BLaER1 treated with 17β-estradiol and CSF1 and Interleukin-3, amounts not matched to agents 10 nM and 100 nM (cell line): ENCODE data around the gene RNF181.
A peak's percentile ranks its signal among the peaks of the same experiment; 100 is the strongest.
"Not testable (repeated sequence)": the region's sequence is repeated elsewhere in the genome, so short reads cannot be mapped to it uniquely, and the experiment has no call there.

Experiments
- H3K27ac ChIP-seq, 11 experiments: shearing (Covaris generic); formaldehyde crosslinking; 2 replicates each; pipeline ENCODE4 v1.8.1; 2022
- H3K27me3 ChIP-seq, 11 experiments: shearing (Covaris generic); formaldehyde crosslinking; 2 replicates each; pipeline ENCODE4 v1.8.1; 2022
- H3K36me3 ChIP-seq, 11 experiments: shearing (Covaris generic); formaldehyde crosslinking; 2 replicates each; pipeline ENCODE4 v1.8.1; 2022
- H3K4me1 ChIP-seq, 10 experiments: shearing (Covaris generic); formaldehyde crosslinking; 2 replicates each; pipeline ENCODE4 v1.8.1; 2022
- H3K4me2 ChIP-seq, 11 experiments: shearing (Covaris generic); formaldehyde crosslinking; 2 replicates each; pipeline ENCODE4 v1.8.1; 2022
- H3K4me3 ChIP-seq, 10 experiments: shearing (Covaris generic); formaldehyde crosslinking; 2 replicates each; pipeline ENCODE4 v1.8.1; 2022
- H3K9ac ChIP-seq, 11 experiments: shearing (Covaris generic); formaldehyde crosslinking; 2 replicates each; pipeline ENCODE4 v1.8.1; 2022
- H3K9me3 ChIP-seq, 11 experiments: shearing (Covaris generic); formaldehyde crosslinking; replicated peaks in 1 of 11; 2 replicates each; pipeline ENCODE4 v1.8.1; 2022
- H4K20me1 ChIP-seq, 11 experiments: shearing (Covaris generic); formaldehyde crosslinking; 2 replicates each; pipeline ENCODE4 v1.8.1; 2022
- Cebpa-rat ChIP-seq, 11 experiments: shearing (Covaris generic); IDR thresholded peaks; 2 replicates each; pipeline ENCODE4 v1.8.1; 2022

Gene RNF181

GRCh38 chr2:85588645-85589044 is 6.9 kb upstream of the RNF181 start:
- H3K27ac ChIP-seq = peak overlapping the region; percentile 51 to 96 (median 85); a peak in 20 of 22 replicates
- H3K4me1 ChIP-seq = peaks cover 69 to 97% (median 77%) of the 10 kb centered on the region in 10 experiments
- H3K27me3 ChIP-seq = no peaks in the 10 kb centered on the region

GRCh38 chr2:85589181-85589580 is 6.4 kb upstream of the RNF181 start:
- Histone ChIP-seq H3K4me1 (peaks cover 67 to 95% (median 75%) of the 10 kb centered on the region in 10 experiments), H3K27me3 (no peaks in the 10 kb centered on the region), H3K4me2 (peak overlapping the region; percentile 89 to 100 (median 97)), H4K20me1 (no peaks in the 10 kb centered on the region), H3K9me3 (no peaks in the 10 kb centered on the region), H3K27ac (peak overlapping the region in 9 of 11 experiments; percentile 76 to 96 (median 93); a peak in 17 of 22 replicates), H3K9ac (peak overlapping the region in 7 of 11 experiments; percentile 65 to 95 (median 69); a peak in 12 of 22 replicates), H3K36me3 (peaks cover 5 to 32% (median 13%) of the 10 kb centered on the region in 11 experiments; a peak in 16 of 22 replicates), H3K4me3 (peak overlapping the region in 1 of 10 experiments; percentile 6; a peak in 1 of 20 replicates)
- TF ChIP-seq Cebpa-rat (IDR thresholded peaks at IDR 0.05) = no peak

More at GRCh38 chr2:85588645-85589044, 6.9 kb upstream of the RNF181 start:
- H4K20me1 ChIP-seq = no peaks in the 10 kb centered on the region
- peak overlapping the region in 5 of 10 experiments; percentile 12 to 54 (median 35); a peak in 7 of 20 replicates for H3K4me3 ChIP-seq
- H3K9me3 ChIP-seq = no peaks in the 10 kb centered on the region
- peak overlapping the region; percentile 58 to 95 (median 68); a peak in 19 of 22 replicates for H3K9ac ChIP-seq
- peak overlapping the region; percentile 89 to 100 (median 97) for H3K4me2 ChIP-seq
- TF ChIP-seq Cebpa-rat (IDR thresholded peaks at IDR 0.05) = no peak
- H3K36me3 ChIP-seq = peaks cover 5 to 30% (median 13%) of the 10 kb centered on the region in 11 experiments; a peak in 16 of 22 replicates

- peak overlapping the region in 9 of 11 experiments; percentile 2 to 64 (median 34); a peak in 11 of 22 replicates for H3K9ac ChIP-seq
- no peak for TF ChIP-seq Cebpa-rat (IDR thresholded peaks at IDR 0.05)
- peak overlapping the region; percentile 24 to 100 (median 97); a peak in 21 of 22 replicates for H3K4me2 ChIP-seq
- no peaks in the 10 kb centered on the region for H3K9me3 ChIP-seq
- H3K4me3 ChIP-seq = peak overlapping the region in 5 of 10 experiments; percentile 9 to 33 (median 21); a peak in 4 of 20 replicates
- H3K36me3 ChIP-seq = peaks cover 5 to 32% (median 13%) of the 10 kb centered on the region in 11 experiments; a peak in 16 of 22 replicates
- no peaks in the 10 kb centered on the region for H4K20me1 ChIP-seq
- H3K27ac ChIP-seq = peak overlapping the region in 10 of 11 experiments; percentile 4 to 95 (median 56); a peak in 15 of 22 replicates
- peaks cover 68 to 93% (median 76%) of the 10 kb centered on the region in 10 experiments for H3K4me1 ChIP-seq
- no peaks in the 10 kb centered on the region for H3K27me3 ChIP-seq
These were observed 5.4 kb upstream of the RNF181 start for GRCh38 chr2:85589982-85590791.

DNA sequence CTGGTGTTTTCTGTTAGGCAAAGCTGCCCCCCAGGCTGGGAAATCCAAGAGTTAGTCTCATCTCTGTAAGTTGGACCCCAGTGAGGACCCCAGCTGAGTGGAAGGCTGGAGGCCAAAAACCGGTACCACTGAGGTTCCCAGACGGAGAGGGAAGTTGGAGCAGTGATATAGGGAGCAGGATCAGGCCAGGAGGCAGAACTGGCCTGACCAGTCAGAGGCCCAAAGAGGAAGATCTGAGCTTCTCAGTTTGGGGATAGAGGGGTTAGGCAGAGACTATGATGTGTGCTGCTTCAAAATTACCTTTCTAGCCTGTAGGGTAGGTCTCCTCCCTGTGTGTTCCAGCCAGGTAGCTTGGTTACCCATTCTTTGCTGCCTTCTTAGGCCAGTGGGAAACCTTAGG is 4.6 kb upstream of the RNF181 start:
- Histone ChIP-seq H3K27ac (peak overlapping the region in 9 of 11 experiments; percentile 4 to 95 (median 56); a peak in 16 of 22 replicates), H3K4me1 (peaks cover 61 to 86% (median 68%) of the 10 kb centered on the region in 10 experiments), H3K4me2 (peak overlapping the region; percentile 24 to 100 (median 97); a peak in 21 of 22 replicates), H3K4me3 (peak overlapping the region in 4 of 10 experiments; percentile 9 to 33 (median 21); a peak in 4 of 20 replicates), H3K9ac (peak overlapping the region in 10 of 11 experiments; percentile 2 to 64 (median 41); a peak in 14 of 22 replicates), H3K27me3 (no peaks in the 10 kb centered on the region), H3K9me3 (no peaks in the 10 kb centered on the region), H4K20me1 (peaks cover 0 to 3% (median 0%) of the 10 kb centered on the region in 11 experiments; a peak in 4 of 22 replicates), H3K36me3 (peaks cover 5 to 32% (median 13%) of the 10 kb centered on the region in 11 experiments; a peak in 16 of 22 replicates)
- no peak for TF ChIP-seq Cebpa-rat (IDR thresholded peaks at IDR 0.05)

GRCh38 chr2:85591563-85591962 is 4.0 kb upstream of the RNF181 start:
- TF ChIP-seq Cebpa-rat (IDR thresholded peaks at IDR 0.05) = no peak
- H3K36me3 ChIP-seq = peaks cover 6 to 34% (median 14%) of the 10 kb centered on the region in 11 experiments; a peak in 21 of 22 replicates
- no peaks in the 10 kb centered on the region for H3K9me3 ChIP-seq
- 0 out of 20 replicates have a peak overlapping the region, but pooled peaks of 1 of the 10 experiments have one; percentile 21 for H3K4me3 ChIP-seq
- no peaks in the 10 kb centered on the region for H3K27me3 ChIP-seq
- peak overlapping the region in 2 of 11 experiments; percentile 52 to 64; a peak in 4 of 22 replicates for H3K9ac ChIP-seq
- H3K4me1 ChIP-seq = peaks cover 60 to 83% (median 68%) of the 10 kb centered on the region in 10 experiments
- H3K4me2 ChIP-seq = peak overlapping the region in 6 of 11 experiments; percentile 89 to 99 (median 97); a peak in 11 of 22 replicates
- H4K20me1 ChIP-seq = peaks cover 0 to 9% (median 4%) of the 10 kb centered on the region in 11 experiments; a peak in 10 of 22 replicates
- H3K27ac ChIP-seq = peak overlapping the region in 5 of 11 experiments; percentile 53 to 95 (median 57); a peak in 6 of 22 replicates

GRCh38 chr2:85592299-85592698 is 3.2 kb upstream of the RNF181 start:
- not testable (repeated sequence) for H3K9me3 ChIP-seq, H3K4me3 ChIP-seq, H3K27me3 ChIP-seq
- Histone ChIP-seq H3K4me1 (peaks cover 60 to 83% (median 68%) of the 10 kb centered on the region in 10 experiments), H3K4me2 (peak overlapping the region in 2 of 11 experiments; percentile 89 to 97; a peak in 4 of 22 replicates), H3K27ac (peak overlapping the region in 1 of 11 experiments; percentile 53; a peak in 2 of 22 replicates), H3K9ac (peak overlapping the region in 1 of 11 experiments; percentile 64; a peak in 1 of 22 replicates), H3K36me3 (peaks cover 13 to 41% (median 22%) of the 10 kb centered on the region in 11 experiments), H4K20me1 (peaks cover 0 to 16% (median 10%) of the 10 kb centered on the region in 11 experiments; a peak in 11 of 22 replicates)

DNA sequence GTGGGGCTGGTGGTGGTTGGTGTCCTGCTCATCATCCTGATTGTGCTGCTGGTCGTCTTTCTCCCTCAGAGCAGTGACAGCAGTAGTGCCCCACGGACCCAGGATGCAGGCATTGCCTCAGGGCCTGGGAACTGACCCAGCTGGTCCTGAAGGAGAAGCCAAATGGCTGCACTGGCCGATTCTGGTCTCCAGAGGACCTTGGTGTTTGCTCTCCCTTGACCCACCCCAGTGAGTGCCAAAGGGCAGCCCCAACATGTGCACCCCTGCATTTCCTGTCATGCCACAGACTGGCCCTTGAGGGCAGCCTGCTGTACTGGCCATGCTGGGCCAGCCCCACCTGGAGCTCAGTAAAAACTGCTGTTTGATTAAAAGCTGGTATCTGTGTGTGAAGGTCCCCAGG is 2.5 kb upstream of the RNF181 start:
- Histone ChIP-seq H4K20me1 (peaks cover 0 to 20% (median 14%) of the 10 kb centered on the region in 11 experiments; a peak in 11 of 22 replicates), H3K4me2 (no peak overlapping the region), H3K4me3 (no peak overlapping the region), H3K9ac (peak overlapping the region in 1 of 11 experiments; percentile 2; a peak in 1 of 22 replicates), H3K27me3 (no peaks in the 10 kb centered on the region), H3K4me1 (peaks cover 56 to 82% (median 64%) of the 10 kb centered on the region in 10 experiments), H3K9me3 (no peaks in the 10 kb centered on the region), H3K27ac (no peak overlapping the region), H3K36me3 (peaks cover 20 to 48% (median 28%) of the 10 kb centered on the region in 11 experiments)
- TF ChIP-seq Cebpa-rat (IDR thresholded peaks at IDR 0.05) = no peak

DNA sequence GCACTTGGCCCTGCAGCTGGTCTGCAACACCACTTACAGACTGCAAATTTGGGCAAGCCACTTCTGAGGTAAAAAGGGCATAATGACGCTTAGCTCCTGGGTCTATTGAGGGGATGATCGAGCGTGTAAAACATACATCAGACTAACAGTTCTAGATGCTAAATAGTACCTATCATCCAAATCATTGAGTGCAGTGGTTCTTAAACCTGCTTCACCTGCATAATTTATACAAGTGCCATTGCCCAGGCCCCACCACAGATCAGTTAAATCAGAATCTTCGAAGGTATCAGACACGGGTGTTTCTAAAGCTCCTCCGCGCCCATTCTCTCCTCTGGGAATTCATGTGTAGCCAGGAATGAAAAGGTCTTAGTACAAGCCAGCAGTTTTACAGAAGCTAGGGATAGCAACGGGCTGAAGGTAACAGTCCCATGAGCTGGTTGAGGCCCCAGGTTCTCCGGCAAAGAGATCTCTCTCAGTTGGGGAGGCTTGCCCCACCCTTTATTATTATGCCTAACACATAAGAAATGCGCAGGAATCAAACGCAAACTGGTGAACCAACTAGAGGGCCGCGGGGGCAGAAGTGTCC is 737 bp upstream of the RNF181 start:
- H3K4me1 ChIP-seq = peaks cover 38 to 81% (median 48%) of the 10 kb centered on the region in 10 experiments
- peak overlapping the region; percentile 78 to 93 (median 90) for H3K9ac ChIP-seq
- peak overlapping the region; percentile 83 to 95 (median 90) for H3K4me3 ChIP-seq
- H3K36me3 ChIP-seq = peaks cover 38 to 62% (median 46%) of the 10 kb centered on the region in 11 experiments
- peak overlapping the region; percentile 73 to 93 (median 86) for H3K27ac ChIP-seq
- no peaks in the 10 kb centered on the region for H3K27me3 ChIP-seq
- peaks cover 5 to 36% (median 26%) of the 10 kb centered on the region in 11 experiments; a peak in 14 of 22 replicates for H4K20me1 ChIP-seq
- no peak for TF ChIP-seq Cebpa-rat (IDR thresholded peaks at IDR 0.05)
- H3K9me3 ChIP-seq = no peaks in the 10 kb centered on the region
- peak overlapping the region; percentile 84 to 99 (median 95) for H3K4me2 ChIP-seq
